Activated T-cell treated with anti-CD3 and anti-CD28 coated beads, Interleukin-2, amount 50 U/mL, for 4 hours (primary cell): ENCODE data around the gene ATXN10. TPM values are rescaled to one million over a fixed set of nuclear protein-coding genes. Genes with fewer than 3 reads are reported as not detected.
"Not testable (repeated sequence)": the region's sequence is repeated elsewhere in the genome, so short reads cannot be mapped to it uniquely, and the experiment has no call there.

Experiments
- ATAC-seq, 2 donors: fragments of 200-7000 bp; cut with Tn5 transposase; one replicate each; pipeline ENCODE4 v1.10.0; 2021
- DNase-seq: peaks from one replicate; pipeline ENCODE4 v3.0.0-alpha.2; 2020
- H3K27me3 Mint-ChIP-seq: one replicate; pipeline ENCODE4 v1.8.0; 2021; ENCODE audit warnings: low read depth, mixed read lengths
- H3K36me3 Mint-ChIP-seq: one replicate; pipeline ENCODE4 v1.8.0; 2022; ENCODE audit warnings: mixed read lengths; ENCODE audit not compliant: insufficient read depth
- H3K4me1 Mint-ChIP-seq: one replicate; pipeline ENCODE4 v1.8.0; 2021; ENCODE audit warnings: low read depth, mixed read lengths
- H3K4me3 Mint-ChIP-seq: one replicate; pipeline ENCODE4 v1.8.0; 2021; ENCODE audit warnings: mild to moderate bottlenecking, moderate library complexity, mixed read lengths
- H3K9me3 Mint-ChIP-seq: one replicate; pipeline ENCODE4 v1.8.0; 2021; ENCODE audit warnings: mixed read lengths
- total RNA-seq, 3 donors: library from RNA; stranded (reverse); gene quantifications; one replicate each; pipeline ENCODE4 v1.2.1, GENCODE V29; 2021

Gene ATXN10
- 10 to 100 TPM; 88.1 to 97.9 (median 90.5) TPM for total RNA-seq

- peaks cover 36% of the 10 kb centered on the region for H3K4me1 Mint-ChIP-seq
- no peaks in the 10 kb centered on the region for H3K9me3 Mint-ChIP-seq
- peaks cover 7% of the 10 kb centered on the region for H3K36me3 Mint-ChIP-seq
- H3K27me3 Mint-ChIP-seq, result peaks cover 6% of the 10 kb centered on the region
- peak; percentile 66 for DNase-seq
- peak; percentile 81 to 83 for ATAC-seq
- peak within 1 kb of the TSS; percentile 93 for H3K4me3 Mint-ChIP-seq
Measured at GRCh38 chr22:45671783-45672563, at the start of gene ATXN10. Gene ATXN10 (plus strand): TSS chr22:45671834. CDS start chr22:45672064, 230 bp downstream.

- Mint-ChIP-seq H3K27me3 (peaks cover 9% of the 10 kb centered on the region), H3K9me3 (peaks cover 6% of the 10 kb centered on the region), H3K36me3 (no peaks in the 10 kb centered on the region), H3K4me1 (no peaks in the 10 kb centered on the region), H3K4me3 (no peak overlapping the region)
- DNase-seq, result no peak
- ATAC-seq, result no peak
Measured at GRCh38 chr22:45621836-45622600, 49.6 kb upstream of the ATXN10 start.

- not testable (repeated sequence) for H3K4me3 Mint-ChIP-seq, H3K36me3 Mint-ChIP-seq, H3K4me1 Mint-ChIP-seq, DNase-seq, ATAC-seq, H3K9me3 Mint-ChIP-seq
- peaks cover 11% of the 10 kb centered on the region for H3K27me3 Mint-ChIP-seq
Measured at GRCh38 chr22:45623464-45624145, 48.0 kb upstream of the ATXN10 start.

GRCh38 chr22:45626198-45626651, 45.4 kb upstream of the ATXN10 start:
- ATAC-seq, result no peak
- Mint-ChIP-seq H3K9me3 (no peaks in the 10 kb centered on the region), H3K4me1 (no peaks in the 10 kb centered on the region), H3K4me3 (no peak overlapping the region), H3K36me3 (no peaks in the 10 kb centered on the region), H3K27me3 (peaks cover 31% of the 10 kb centered on the region)
- no peak for DNase-seq

GRCh38 chr22:45627489-45628233, 44.0 kb upstream of the ATXN10 start:
- no peaks in the 10 kb centered on the region for H3K4me1 Mint-ChIP-seq
- no peak overlapping the region for H3K4me3 Mint-ChIP-seq
- no peaks in the 10 kb centered on the region for H3K36me3 Mint-ChIP-seq
- peaks cover 45% of the 10 kb centered on the region for H3K27me3 Mint-ChIP-seq
- no peaks in the 10 kb centered on the region for H3K9me3 Mint-ChIP-seq
- DNase-seq, result no peak
- no peak for ATAC-seq

GRCh38 chr22:45628515-45628914, 43.1 kb upstream of the ATXN10 start:
- DNase-seq (no peak), ATAC-seq (no peak)
- H3K9me3 Mint-ChIP-seq, result no peaks in the 10 kb centered on the region
- H3K4me1 Mint-ChIP-seq, result no peaks in the 10 kb centered on the region
- no peak overlapping the region for H3K4me3 Mint-ChIP-seq
- H3K27me3 Mint-ChIP-seq, result peaks cover 51% of the 10 kb centered on the region
- no peaks in the 10 kb centered on the region for H3K36me3 Mint-ChIP-seq

- Mint-ChIP-seq H3K4me3 (no peak overlapping the region), H3K36me3 (no peaks in the 10 kb centered on the region), H3K27me3 (peaks cover 54% of the 10 kb centered on the region), H3K9me3 (no peaks in the 10 kb centered on the region), H3K4me1 (no peaks in the 10 kb centered on the region)
- no peak for ATAC-seq
- DNase-seq, result no peak
Measured at GRCh38 chr22:45629469-45630089, 42.1 kb upstream of the ATXN10 start.

- DNase-seq (no peak), ATAC-seq (no peak)
- H3K27me3 Mint-ChIP-seq, result peaks cover 56% of the 10 kb centered on the region
- no peaks in the 10 kb centered on the region for H3K36me3 Mint-ChIP-seq
- no peaks in the 10 kb centered on the region for H3K4me1 Mint-ChIP-seq
- H3K4me3 Mint-ChIP-seq, result no peak overlapping the region
- H3K9me3 Mint-ChIP-seq, result no peaks in the 10 kb centered on the region
Measured at GRCh38 chr22:45630436-45630835, 41.2 kb upstream of the ATXN10 start.

- H3K4me3 Mint-ChIP-seq, result no peak overlapping the region
- peaks cover 53% of the 10 kb centered on the region for H3K27me3 Mint-ChIP-seq
- H3K9me3 Mint-ChIP-seq, result no peaks in the 10 kb centered on the region
Measured at GRCh38 chr22:45631140-45631840, 40.3 kb upstream of the ATXN10 start.

GRCh38 chr22:45631841-45632238, 39.8 kb upstream of the ATXN10 start:
- H3K27me3 Mint-ChIP-seq, result peaks cover 53% of the 10 kb centered on the region
- H3K4me3 Mint-ChIP-seq, result no peak overlapping the region

More at GRCh38 chr22:45631140-45631840, 40.3 kb upstream of the ATXN10 start:
- no peak for DNase-seq
- ATAC-seq, result no peak
- H3K36me3 Mint-ChIP-seq, result no peaks in the 10 kb centered on the region
- no peaks in the 10 kb centered on the region for H3K4me1 Mint-ChIP-seq

GRCh38 chr22:45632791-45633515, 38.7 kb upstream of the ATXN10 start:
- H3K27me3 Mint-ChIP-seq, result peaks cover 55% of the 10 kb centered on the region
- H3K36me3 Mint-ChIP-seq, result no peaks in the 10 kb centered on the region
- H3K4me3 Mint-ChIP-seq, result no peak overlapping the region
- DNase-seq (no peak), ATAC-seq (no peak)
- H3K4me1 Mint-ChIP-seq, result no peaks in the 10 kb centered on the region
- no peaks in the 10 kb centered on the region for H3K9me3 Mint-ChIP-seq

More at GRCh38 chr22:45631841-45632238, 39.8 kb upstream of the ATXN10 start:
- Mint-ChIP-seq H3K9me3 (no peaks in the 10 kb centered on the region), H3K4me1 (no peaks in the 10 kb centered on the region), H3K36me3 (no peaks in the 10 kb centered on the region)
- ATAC-seq, result no peak
- no peak for DNase-seq

- ATAC-seq, result no peak
- no peak overlapping the region for H3K4me3 Mint-ChIP-seq
- no peaks in the 10 kb centered on the region for H3K36me3 Mint-ChIP-seq
- no peak for DNase-seq
- H3K27me3 Mint-ChIP-seq, result peaks cover 48% of the 10 kb centered on the region
- H3K4me1 Mint-ChIP-seq, result peaks cover 3% of the 10 kb centered on the region
- no peaks in the 10 kb centered on the region for H3K9me3 Mint-ChIP-seq
Measured at GRCh38 chr22:45636683-45637082, 35.0 kb upstream of the ATXN10 start.
